GM18520 (cell line): ENCODE measurements around the gene RRN3.
A peak's percentile ranks its signal among the peaks of the same experiment; 100 is the strongest.
"Not testable (repeated sequence)": the region's sequence is repeated elsewhere in the genome, so short reads cannot be mapped to it uniquely, and the experiment has no call there.

Experiments used
- ATAC-seq: cut with Tn5 transposase; IDR thresholded peaks from one replicate; pipeline ENCODE4 v1.9.1; 2021; ENCODE audit not compliant: unreplicated experiment

RRN3 gene

GRCh38 chr16:15093955-15094827 is at the start of gene RRN3:
RRN3 (minus strand) TSS chr16:15094272; CDS start chr16:15094233, 39 bp downstream.
- peak; percentile 94 for ATAC-seq

GRCh38 chr16:15143601-15144091 is 49.6 kb upstream of the RRN3 start:
- not testable (repeated sequence) for ATAC-seq

DNA sequence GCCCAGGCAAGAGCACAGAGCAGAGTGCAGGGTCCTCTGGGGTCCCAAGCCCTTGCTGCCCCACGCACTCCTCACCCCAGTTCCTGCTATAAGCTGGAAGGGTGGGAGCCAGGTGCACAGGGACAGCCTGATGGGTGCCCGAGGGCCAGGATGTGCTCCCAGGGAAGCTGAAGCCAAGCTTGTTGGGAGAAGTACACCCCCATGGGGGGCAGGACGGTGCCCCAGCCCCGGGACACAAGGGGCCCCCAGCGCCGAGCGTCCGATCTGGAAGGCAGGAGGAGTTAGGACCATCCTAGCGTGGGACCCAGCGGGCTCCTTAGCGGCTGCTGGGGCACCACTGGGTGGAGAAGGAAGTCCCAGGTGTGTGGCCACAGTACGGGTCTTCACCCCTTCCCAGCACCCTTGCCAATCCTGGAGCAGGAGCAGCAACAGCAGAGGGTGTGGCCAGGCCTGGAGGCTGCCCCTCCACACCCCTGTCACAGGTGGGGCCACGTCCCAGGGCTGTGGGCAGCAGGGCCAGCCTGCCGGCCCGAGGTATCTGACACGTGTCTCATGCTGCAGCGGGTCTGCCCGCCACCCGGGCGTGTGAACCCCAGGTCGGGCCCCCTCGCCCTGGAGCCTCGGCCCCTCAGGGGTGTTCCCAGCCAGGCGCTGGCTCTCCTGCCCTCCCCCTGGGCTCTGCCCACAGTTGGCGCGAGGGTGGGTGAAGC is 49.0 kb upstream of the RRN3 start:
- ATAC-seq: not testable (repeated sequence)

GRCh38 chr16:15142107-15142890 is 48.2 kb upstream of the RRN3 start:
- not testable (repeated sequence) for ATAC-seq

- no peak for ATAC-seq
Measured at GRCh38 chr16:15141586-15141985, 47.5 kb upstream of the RRN3 start.

- not testable (repeated sequence) for ATAC-seq
Measured at GRCh38 chr16:15140444-15141365, 46.6 kb upstream of the RRN3 start.

DNA sequence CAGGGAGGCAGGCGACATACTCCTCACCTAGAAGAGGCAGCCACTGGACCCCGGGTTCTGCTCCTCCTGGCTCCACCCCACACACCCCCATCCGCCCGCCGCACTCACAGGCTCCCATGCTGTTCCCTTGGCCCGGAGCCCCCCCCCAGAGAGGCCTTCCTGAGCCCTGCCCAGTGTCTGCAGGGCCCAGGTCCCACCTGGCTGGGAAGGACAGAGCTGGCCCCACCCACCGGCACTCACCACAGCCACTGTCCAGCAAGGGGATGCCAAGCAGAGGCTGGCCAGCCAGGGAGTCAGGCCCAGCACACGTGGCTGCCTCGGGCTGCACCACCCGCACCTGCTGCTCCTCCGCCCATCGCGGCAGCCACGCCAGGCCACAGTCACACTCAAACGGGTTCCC is 43.4 kb upstream of the RRN3 start:
- not testable (repeated sequence) for ATAC-seq

DNA sequence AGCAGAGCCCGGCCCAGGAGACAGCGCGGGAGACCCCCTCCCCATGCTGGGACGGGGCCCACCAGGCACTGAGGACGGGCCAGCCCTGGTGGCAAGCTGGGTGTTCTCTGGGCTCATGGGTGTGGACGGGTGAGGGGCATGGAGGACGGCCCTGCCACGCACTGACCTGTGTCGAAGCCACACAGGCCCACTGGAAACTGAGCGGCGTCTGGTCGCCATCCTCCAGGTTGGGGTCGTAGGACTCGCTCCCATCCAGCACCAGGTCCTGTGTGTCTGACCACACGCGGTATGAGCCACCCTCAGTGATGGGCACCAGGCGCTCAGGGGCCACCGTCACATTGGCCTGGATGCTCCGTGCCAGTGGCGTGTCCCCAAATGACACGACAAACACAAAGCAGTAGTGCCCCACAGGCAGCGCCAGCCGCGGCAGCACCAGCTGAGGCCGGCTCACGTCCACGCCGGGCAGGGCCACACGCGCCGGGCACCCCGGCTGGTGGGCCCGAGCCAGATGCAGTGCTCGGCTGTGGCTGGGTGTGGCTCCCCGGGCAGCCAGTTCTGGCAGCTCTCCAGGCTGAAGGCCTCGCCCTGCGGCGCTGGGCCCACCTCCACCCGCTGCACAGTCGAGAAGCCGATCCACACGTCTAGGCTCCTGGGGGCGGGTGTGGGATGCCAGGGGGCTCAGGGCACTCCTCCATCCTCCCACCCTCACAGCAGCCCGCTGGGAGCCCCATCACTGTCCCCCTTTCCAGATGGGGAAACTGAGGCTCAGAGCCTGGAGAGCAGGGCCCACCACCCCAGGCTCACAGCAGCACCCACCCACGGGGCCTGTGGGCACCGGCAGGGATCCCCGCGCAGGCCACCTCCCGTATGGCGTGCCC is 41.6 kb upstream of the RRN3 start:
- ATAC-seq: not testable (repeated sequence)

- not testable (repeated sequence) for ATAC-seq
Measured at GRCh38 chr16:15134752-15135482, 40.8 kb upstream of the RRN3 start.

DNA sequence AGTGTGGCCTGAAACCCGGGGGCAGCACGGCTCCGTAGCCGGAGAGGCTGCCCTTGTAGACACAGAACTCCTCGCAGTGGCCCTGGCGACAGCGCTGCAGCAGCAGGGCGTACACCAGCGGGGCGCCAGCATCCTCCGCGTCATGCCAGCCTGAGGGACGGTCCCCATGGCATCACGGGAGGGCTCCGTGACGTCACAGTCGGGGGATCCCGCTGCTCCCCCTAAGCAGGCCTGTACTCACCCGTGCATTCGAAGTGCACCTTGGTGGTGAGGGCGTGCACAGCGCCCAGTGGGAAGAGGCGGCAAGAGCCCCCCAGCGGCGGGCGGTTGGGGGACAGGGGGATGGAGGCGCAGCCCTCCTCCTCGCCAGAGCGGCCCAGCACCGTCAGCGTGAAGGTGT is 39.5 kb upstream of the RRN3 start:
- ATAC-seq: not testable (repeated sequence)

GRCh38 chr16:15132719-15133428 is 38.8 kb upstream of the RRN3 start:
- ATAC-seq: not testable (repeated sequence)

DNA sequence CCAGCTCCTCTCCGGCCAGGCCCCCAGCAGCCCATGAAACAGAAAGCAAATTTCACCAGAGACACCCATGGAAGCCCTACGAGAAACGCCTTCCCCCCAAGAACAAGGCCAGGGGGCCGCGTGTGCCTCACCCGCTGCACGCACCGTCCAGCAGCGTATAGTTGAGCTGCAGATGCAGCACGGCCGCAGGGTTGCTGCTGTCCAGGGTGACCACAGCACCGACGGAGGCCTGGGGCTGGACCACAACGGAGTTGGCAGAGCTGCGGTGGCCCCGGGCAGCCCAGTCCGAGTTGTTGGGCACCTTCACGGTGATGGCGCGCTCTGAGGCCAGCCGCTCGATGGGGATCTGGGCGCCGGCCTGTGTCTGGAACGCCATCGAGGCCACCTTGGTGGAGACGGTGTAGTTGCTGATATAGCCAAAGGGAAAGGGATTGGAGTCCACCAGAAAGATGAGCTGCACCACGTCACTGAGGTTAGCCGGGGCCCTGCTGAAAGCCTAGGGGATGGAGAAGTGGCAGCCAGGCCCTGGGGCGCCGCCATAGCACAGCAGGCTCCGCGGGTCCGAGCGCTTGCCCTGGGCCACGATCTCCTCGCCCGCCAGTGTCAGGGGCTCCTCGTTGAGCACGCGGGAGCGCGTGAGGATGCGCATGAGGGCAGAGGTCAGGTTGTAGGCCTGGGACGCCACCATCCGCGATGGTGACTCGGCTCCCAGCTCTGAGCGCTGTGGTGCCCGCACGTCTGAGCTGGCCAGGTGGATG is 37.0 kb upstream of the RRN3 start:
- ATAC-seq: not testable (repeated sequence)

DNA sequence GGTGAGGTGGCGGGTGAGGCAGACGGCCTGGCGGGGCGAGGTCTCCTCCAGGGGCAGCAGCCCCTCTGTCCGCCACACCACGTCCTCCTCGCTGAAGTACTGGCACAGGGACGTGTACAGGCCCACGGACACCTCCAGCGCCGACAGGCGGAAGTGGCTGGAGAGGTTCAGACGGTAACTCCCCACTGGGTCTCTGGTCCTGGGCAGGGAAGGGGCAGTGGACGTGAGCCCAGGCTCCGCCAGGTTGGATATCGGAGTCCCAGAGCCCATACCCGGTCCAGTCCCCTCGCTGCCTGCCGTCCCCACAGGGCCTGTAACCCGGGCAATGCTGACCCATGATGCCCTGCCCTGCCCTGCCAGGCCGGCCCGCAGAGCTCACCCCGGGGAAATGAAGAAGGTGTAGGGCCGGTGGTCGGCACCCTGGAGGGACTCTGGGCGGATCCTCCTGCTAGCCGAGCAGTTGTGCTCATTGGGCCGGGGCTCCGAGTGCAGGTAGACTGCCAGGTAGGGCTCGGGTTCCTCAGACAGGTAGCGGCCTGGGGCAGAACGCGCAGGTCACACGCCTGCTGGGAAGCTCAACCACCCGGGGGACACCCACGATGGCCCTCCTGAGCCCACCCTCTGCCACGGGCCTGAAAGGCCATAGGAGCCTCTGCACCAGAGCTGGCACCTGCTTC is 36.3 kb upstream of the RRN3 start:
- ATAC-seq: not testable (repeated sequence)

- not testable (repeated sequence) for ATAC-seq
Measured at GRCh38 chr16:15127641-15128425, 33.8 kb upstream of the RRN3 start.

DNA sequence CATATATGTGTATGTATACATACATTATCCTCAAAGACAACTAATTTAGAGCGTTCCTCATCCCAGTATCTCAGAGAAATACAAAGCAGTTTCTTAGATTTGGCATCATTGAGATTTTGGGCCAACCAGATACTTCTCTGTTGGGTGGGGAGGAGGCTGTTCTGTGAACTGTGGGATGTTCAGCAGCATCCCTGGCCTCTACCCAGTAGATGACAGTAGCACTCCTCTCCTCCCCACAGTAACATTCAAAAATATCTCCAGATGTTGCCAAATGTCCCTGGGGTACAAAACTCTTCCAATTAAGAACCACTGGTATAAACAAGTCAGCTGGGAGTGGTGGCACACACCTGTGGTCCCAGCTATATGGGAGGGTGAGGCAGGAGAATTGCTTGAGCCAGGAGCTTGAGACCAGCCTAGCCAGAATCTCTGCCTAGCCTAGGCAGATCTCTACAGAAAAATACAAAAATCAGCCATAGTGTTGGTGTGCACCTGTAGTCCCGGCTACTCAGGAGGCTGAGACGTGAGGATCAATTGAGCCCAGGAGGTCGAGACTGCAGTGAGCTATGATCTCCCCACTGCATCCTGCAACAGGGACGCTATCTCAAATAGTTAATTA is 6.4 kb upstream of the RRN3 start:
- ATAC-seq: not testable (repeated sequence)
